ENCODE data around the gene KIAA0825.

Gene KIAA0825

DNA sequence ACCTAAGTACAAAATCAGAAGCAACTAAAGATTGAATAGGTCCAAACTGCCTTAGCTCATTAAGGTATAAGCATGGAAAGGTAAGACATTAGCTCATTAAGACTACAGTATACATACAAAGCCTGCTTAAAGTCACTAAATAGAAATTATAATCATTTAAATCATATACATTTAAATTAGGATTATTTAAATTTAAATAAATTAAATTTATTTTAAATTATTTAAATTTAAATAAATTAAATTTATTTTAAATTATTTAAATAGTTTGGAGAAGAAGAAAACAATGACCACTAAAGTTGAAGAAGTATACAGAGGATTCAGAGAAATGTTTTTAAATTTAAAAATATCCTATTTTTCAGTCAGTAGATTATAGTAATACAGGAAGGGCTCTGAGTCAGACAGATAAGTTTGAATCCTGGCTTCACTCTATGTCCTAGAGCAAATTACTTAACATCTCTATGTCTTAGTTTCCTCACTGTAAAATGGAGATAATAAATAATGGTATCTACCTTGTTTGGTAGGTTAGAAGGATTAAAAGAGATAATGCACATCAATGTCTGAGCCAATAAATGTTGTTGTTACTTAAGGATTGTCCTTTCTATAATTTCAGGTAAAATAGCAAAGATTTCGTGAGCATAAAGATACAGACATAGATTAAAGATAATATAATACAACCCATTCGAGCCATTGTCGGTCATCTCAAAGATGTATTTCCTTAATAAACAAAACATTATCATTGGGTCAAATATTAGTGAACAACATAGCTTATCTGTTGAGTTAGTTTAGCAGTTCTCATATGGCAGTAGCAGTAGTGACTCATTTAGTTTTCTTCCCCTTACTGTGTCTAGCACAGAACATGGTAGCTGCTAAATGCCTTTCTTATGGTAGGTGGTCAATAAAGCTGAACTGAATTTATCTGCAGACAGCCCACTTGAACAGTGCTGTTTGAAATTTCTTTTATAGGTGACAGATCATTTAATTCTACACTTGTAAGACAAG lies 100.6 kb downstream of the KIAA0825 start:
- in situ Hi-C loops (cut with HindIII; ENCODE audit: low sequenced_read_pairs) = no loop called here

DNA sequence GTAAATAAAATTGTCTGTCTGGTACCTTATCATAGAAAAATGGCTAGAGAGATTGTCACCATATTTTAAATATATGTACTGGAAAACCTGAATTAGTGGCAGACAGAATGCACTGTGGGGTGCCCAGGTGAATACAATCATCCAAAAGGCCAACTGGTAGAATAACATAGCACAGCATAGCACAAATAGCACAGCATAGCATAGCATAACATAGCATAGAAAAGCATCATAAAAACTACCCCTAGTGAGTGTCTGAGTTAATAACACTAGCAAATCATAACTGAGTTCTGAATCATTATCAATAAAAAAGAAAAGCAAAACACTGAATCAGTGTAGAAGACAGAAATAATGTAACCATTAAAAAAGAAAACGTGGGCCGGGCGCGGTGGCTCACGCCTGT lies 102.3 kb downstream of the KIAA0825 start:
- in situ Hi-C loops (cut with HindIII; ENCODE audit: low sequenced_read_pairs) = no loop called here

GRCh38 chr5:94508461-94509148 lies 109.8 kb downstream of the KIAA0825 start:
- in situ Hi-C loops (cut with HindIII; ENCODE audit: low sequenced_read_pairs) = no loop called here

DNA sequence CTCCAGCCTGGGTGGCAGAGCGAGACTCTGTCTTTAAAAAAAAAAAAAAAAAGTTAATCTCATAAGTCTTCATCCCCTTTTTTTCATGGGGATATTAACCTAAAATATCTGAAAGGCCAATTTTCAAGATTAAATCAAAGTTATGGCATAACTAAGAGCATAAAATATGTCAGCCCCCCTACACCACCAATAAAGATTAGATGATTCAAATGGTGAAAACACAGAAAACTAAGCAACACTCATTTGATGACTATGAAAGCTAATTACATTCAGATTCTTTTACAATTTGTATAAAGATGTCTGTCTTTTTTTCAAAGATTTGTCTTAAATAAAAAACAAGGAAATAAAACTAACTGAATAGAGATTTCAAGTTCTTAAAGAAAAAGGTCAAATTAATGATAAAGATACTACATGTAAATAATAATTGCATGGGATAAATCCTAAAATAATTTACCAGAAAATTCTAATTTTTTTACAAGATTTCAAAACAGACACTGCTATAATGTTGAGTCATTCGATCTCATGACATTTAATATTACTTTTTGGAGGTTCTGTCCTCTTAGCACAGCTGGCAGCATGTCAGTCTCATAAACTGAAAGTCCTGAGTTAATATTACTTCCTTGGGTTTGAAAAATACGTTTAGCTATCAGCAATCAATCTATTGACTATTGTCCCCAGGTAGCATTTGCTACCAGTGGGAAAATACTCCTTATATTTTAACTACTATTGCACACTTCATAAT lies 112.9 kb downstream of the KIAA0825 start:
- in situ Hi-C loops (cut with HindIII; ENCODE audit: low sequenced_read_pairs) = no loop called here

DNA sequence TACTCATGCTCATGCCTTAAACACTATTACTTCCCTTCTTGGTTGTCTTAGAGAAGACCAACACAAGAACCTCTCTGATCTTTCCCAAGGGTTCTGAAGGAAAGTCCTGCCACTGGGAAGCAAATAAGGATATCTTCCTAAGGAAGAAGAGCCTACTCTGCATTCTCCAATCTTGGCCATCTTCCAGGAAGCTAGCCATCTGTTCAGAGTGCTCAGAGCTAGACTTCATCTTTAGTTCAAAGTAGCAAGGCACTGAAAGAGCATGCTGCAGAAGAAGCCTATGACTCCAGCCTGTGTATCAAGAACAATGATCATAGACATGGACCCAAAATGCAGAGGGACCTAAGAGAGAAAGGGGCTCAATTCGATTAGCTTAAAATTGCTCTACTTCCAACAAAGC lies 114.7 kb downstream of the KIAA0825 start:
- in situ Hi-C loops (cut with HindIII; ENCODE audit: low sequenced_read_pairs) = no loop called here

DNA sequence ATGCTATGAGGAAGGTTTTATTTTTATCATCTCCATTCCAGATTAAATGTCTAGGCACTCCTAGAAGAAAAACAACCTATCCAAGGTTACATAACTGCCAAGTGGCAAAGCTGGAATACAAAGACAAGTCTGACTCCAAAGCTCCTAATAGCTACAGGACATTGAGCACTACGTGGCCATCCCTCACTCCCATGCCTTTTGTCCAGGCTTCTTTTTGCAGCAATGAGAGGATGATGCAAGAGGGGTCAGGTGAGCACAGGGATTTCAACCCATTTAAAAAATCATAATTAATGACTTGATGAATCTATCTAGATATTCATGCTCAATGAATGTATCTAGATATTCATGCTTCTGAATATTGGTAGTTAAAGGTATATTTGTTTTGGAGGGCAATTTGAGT lies 117.0 kb downstream of the KIAA0825 start:
- in situ Hi-C loops (cut with HindIII; ENCODE audit: low sequenced_read_pairs) = no loop called here

- in situ Hi-C loops (cut with HindIII; ENCODE audit: low sequenced_read_pairs) = no loop called here
These were observed 118.6 kb downstream of the KIAA0825 start for GRCh38 chr5:94499806-94500205.

- in situ Hi-C loops (cut with HindIII; ENCODE audit: low sequenced_read_pairs) = no loop called here
These were observed 120.2 kb downstream of the KIAA0825 start for GRCh38 chr5:94498199-94498598.

- in situ Hi-C loops (cut with HindIII; ENCODE audit: low sequenced_read_pairs) = no loop called here
These were observed 133.3 kb downstream of the KIAA0825 start for GRCh38 chr5:94485067-94485466.

DNA sequence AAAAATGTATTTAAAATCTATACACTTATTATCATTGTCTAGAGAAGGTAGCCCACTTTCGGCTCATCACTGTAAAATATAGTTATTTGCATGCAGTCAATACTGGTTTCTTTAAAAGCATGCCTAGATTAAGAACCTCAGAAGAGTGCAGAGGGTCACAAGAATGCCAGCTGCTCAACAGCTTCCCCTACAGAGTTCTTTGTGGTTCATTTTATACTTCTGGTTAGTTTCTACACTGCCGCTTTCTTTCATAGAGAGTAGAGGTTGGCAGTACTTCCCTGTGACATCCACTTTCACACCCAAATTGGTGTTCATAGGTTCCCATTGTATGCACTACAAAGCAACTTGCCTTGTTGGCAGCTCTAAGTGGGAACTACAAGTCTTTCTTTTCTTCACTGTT lies 137.3 kb downstream of the KIAA0825 start:
- in situ Hi-C loops (cut with HindIII; ENCODE audit: low sequenced_read_pairs) = no loop called here

DNA sequence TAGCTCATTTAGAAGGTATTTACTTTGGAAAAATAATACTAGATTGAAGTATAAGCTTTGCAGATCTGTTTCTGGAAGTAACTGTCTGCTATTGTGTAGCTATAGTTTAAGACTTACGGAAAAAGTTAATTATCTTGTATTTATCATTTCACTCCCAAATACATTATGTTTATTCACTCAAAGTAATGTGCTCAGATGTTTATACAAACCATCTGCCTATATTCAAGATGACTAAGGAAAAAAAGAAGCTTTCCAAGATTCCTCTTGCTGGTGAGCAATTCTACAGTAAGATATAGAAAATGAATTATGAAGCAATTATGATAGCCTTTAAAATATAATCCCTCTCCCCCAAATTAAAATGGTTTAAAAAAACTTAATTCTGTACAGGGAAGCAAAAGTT lies 137.9 kb downstream of the KIAA0825 start:
- in situ Hi-C loops (cut with HindIII; ENCODE audit: low sequenced_read_pairs) = no loop called here

GRCh38 chr5:94473936-94474335 lies 144.5 kb downstream of the KIAA0825 start:
- in situ Hi-C loops (cut with HindIII; ENCODE audit: low sequenced_read_pairs) = no loop called here

- in situ Hi-C loops (cut with HindIII; ENCODE audit: low sequenced_read_pairs) = no loop called here
These were observed 146.9 kb downstream of the KIAA0825 start for GRCh38 chr5:94471521-94471920.

DNA sequence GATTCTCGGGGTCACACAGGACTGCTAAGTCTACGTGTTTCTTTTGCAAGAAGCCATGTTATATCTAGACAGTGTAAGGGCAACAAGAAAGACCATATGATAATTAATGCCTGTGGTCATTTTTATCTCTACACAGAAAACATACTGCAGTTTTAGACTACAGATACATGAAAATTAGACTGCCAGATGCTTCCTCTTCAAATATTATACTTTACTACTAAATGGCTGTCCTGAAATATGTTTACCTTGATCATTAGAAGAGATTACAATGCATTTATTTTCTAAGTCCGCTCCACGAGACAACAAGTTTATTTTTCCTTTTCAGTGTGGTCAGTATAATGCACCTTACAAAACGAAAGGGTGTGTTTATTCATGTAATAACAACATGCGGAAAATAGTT lies 147.6 kb downstream of the KIAA0825 start:
- in situ Hi-C loops (cut with HindIII; ENCODE audit: low sequenced_read_pairs) = no loop called here

GRCh38 chr5:94469894-94470329 lies 148.5 kb downstream of the KIAA0825 start:
- in situ Hi-C loops (cut with HindIII; ENCODE audit: low sequenced_read_pairs) = no loop called here

DNA sequence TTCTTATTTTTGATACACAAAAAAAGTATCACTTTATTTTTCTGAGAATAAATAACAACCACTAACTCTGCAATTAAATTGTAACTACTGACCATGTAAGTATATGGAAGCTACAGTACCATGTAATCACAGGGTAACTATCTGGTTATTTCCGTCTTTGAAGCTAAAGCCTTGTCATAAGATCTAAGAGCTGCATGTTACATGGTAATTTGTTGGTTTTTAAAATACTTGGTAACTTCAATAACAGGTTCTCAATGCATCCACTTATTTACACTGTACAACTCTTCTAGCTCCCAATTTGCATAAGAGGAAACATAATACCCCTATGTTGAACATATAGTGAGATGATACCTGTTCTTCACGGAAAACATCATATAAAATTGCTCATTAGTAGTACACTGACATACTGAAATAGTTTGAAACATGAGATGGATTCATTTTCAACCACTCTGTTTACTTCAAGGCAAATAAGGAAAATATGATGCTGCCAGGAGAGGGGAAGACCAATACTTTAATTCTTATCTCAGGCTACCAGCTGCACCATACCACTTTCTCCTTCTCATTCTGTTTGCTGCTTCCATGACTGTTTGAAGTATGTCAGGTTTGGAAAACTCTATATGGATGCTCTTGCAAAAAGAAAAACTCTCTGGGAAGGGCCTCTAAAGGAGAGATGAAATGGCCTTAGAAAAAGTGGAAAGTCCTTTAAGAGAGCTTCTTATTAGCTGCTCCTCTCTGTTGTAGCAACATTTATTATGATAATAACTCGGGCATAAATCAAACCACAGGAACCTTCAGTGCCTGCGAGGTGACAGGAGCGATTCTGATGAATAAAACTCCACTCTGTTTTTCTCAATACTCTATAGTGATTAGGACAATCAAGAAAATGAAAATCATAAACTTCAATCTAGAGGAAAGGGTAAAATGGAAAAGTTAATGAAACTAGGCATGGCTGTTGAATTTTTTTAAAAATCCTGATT lies 150.2 kb downstream of the KIAA0825 start:
- in situ Hi-C loops (cut with HindIII; ENCODE audit: low sequenced_read_pairs) = no loop called here

- in situ Hi-C loops (cut with HindIII; ENCODE audit: low sequenced_read_pairs) = no loop called here
These were observed 151.0 kb downstream of the KIAA0825 start for GRCh38 chr5:94467346-94467953.

GRCh38 chr5:94463739-94464138 lies 154.7 kb downstream of the KIAA0825 start:
- in situ Hi-C loops (cut with HindIII; ENCODE audit: low sequenced_read_pairs) = no loop called here

- in situ Hi-C loops (cut with HindIII; ENCODE audit: low sequenced_read_pairs) = no loop called here
These were observed 157.3 kb downstream of the KIAA0825 start for GRCh38 chr5:94461131-94461530.

GRCh38 chr5:94459915-94460314 lies 158.5 kb downstream of the KIAA0825 start:
- in situ Hi-C loops (cut with HindIII; ENCODE audit: low sequenced_read_pairs) = no loop called here

Data from DLD1 (cell line).